Measurements from ENCODE around the gene TEX19.

DNA sequence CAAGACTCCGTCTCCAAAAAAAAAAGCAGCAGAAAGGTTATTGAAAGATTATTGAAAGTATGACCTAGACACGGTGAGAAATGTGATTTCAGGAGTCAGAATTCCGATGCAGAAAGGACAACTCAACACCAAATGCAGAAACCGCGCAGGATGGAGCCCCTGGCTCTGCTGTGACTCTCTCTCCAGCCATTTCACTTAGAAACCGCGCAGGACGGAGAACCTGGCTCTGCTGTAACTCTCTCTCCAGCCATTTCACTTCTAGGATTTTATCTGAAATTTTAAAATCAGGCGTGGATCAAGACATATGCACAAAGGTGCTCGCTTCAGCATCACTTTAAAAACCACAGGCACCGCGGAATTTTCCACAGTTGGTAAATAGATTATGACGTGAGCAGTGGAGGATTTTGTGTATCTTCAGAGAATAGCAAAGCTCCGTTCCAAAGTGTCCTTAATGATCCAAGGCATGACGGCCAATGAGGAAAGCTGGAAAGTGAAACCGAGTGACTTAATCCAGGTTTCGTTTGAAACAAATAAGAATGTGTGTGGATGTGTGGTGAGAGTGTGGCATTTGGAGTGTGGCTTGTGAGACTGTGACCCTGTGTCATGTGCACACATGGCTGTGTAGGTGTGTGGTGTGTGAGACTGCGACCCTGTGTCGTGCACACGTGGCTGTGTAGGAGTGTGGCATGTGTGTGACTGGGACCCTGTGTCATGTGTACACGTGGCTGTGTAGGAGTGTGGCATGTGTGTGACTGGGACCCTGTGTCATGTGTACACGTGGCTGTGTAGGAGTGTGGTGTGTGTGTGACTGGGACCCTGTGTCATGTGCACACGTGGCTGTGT lies 22.0 kb downstream of the TEX19 start:
- TF ChIP-seq CTCF (IDR thresholded peaks at IDR 0.05) (no peak), POLR2A (IDR thresholded peaks at IDR 0.05) (no peak)

All from prostate gland (tissue), 2 donors.